ENCODE data around the gene TIMP3. TPM values are rescaled to one million over a fixed set of nuclear protein-coding genes. Genes with fewer than 3 reads are reported as not detected.

Gene TIMP3
- total RNA-seq, 2 donors from 2014 or later, result not detected

- Mint-ChIP-seq H3K4me1 (no peaks in the 10 kb centered on the region), H3K27me3 (peaks cover 14% of the 10 kb centered on the region), H3K9me3 (no peaks in the 10 kb centered on the region), H3K27ac (no peak overlapping the region), H3K4me3 (no peak overlapping the region), H3K36me3 (ENCODE audit: low read depth) (no peaks in the 10 kb centered on the region)
- ATAC-seq (replicated peaks), result no peak
Measured at GRCh38 chr22:32880061-32880460, 78.6 kb downstream of the TIMP3 start.

DNA sequence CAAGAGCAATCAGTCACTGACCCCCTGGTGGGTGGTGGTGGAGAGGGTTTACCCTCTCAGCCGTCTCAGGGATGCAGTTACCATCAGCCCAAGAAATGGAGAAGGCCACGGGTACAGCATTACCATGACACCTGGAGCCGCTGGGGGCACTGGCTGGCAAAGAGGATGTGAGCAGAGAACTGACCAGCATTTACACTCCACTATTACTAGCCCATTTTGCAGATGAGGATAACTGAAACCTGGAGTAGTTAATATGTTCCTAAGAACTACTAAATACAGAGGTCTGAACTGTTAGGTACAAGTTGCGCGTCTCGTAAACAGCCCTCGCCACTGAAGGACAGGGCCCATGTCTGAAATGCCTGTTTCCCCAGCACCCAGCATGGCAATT lies 79.0 kb downstream of the TIMP3 start:
- Mint-ChIP-seq H3K4me1 (no peaks in the 10 kb centered on the region), H3K9me3 (no peaks in the 10 kb centered on the region), H3K27ac (no peak overlapping the region), H3K4me3 (no peak overlapping the region), H3K27me3 (peaks cover 11% of the 10 kb centered on the region), H3K36me3 (ENCODE audit: low read depth) (no peaks in the 10 kb centered on the region)
- no peak for ATAC-seq (replicated peaks)

- Mint-ChIP-seq H3K4me1 (no peaks in the 10 kb centered on the region), H3K27me3 (peaks cover 10% of the 10 kb centered on the region), H3K9me3 (no peaks in the 10 kb centered on the region), H3K27ac (no peak overlapping the region), H3K36me3 (ENCODE audit: low read depth) (no peaks in the 10 kb centered on the region), H3K4me3 (peak overlapping the region; percentile 23)
- no peak for ATAC-seq (replicated peaks)
Measured at GRCh38 chr22:32880893-32881596, 79.5 kb downstream of the TIMP3 start.

- no peak for ATAC-seq (replicated peaks)
- H3K4me3 Mint-ChIP-seq, result peak overlapping the region; percentile 23
- H3K4me1 Mint-ChIP-seq, result no peaks in the 10 kb centered on the region
- peaks cover 10% of the 10 kb centered on the region for H3K27me3 Mint-ChIP-seq
- no peaks in the 10 kb centered on the region for H3K9me3 Mint-ChIP-seq
- no peaks in the 10 kb centered on the region for H3K36me3 Mint-ChIP-seq (ENCODE audit: low read depth)
- no peak overlapping the region for H3K27ac Mint-ChIP-seq
Measured at GRCh38 chr22:32882360-32882755, 80.9 kb downstream of the TIMP3 start.

DNA sequence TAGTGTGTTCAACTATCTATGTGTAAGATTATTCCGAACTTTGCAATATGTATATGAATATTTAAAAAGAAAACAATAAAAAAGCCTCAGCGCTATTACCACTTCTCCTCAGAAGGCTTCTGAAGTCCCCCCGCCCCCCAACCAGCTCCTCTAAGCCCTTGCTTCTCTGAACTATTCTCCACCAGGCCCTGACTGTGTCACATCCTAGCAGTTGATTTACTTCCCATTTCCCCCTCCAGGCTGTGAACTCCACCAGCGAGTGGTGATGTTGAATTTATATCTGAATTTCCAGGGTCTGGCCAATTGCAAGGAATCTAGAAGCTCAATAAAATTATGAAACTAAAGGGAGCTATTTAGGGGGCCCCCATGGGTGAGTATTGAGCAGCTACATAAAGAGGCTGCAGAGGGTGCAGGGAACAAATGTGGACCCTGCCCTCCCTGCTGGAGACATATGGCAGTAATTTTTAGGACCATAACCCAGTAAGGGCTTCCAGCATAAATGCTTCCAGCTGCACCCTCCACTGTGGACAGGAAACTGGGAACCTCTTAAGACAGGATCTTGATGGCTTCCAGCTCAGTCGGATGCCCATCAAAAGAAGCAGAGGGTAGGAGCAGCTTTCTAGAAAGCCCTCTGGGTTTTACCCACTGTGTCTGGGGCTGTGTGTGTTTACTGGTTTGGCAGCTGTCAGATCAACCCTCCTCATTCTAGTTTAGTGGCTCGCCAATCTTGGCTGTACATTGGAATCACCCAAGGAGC lies 81.4 kb downstream of the TIMP3 start:
- ATAC-seq (replicated peaks), result no peak
- no peak overlapping the region for H3K27ac Mint-ChIP-seq
- no peaks in the 10 kb centered on the region for H3K9me3 Mint-ChIP-seq
- peaks cover 10% of the 10 kb centered on the region for H3K27me3 Mint-ChIP-seq
- no peaks in the 10 kb centered on the region for H3K36me3 Mint-ChIP-seq (ENCODE audit: low read depth)
- no peaks in the 10 kb centered on the region for H3K4me1 Mint-ChIP-seq
- H3K4me3 Mint-ChIP-seq, result no peak overlapping the region

DNA sequence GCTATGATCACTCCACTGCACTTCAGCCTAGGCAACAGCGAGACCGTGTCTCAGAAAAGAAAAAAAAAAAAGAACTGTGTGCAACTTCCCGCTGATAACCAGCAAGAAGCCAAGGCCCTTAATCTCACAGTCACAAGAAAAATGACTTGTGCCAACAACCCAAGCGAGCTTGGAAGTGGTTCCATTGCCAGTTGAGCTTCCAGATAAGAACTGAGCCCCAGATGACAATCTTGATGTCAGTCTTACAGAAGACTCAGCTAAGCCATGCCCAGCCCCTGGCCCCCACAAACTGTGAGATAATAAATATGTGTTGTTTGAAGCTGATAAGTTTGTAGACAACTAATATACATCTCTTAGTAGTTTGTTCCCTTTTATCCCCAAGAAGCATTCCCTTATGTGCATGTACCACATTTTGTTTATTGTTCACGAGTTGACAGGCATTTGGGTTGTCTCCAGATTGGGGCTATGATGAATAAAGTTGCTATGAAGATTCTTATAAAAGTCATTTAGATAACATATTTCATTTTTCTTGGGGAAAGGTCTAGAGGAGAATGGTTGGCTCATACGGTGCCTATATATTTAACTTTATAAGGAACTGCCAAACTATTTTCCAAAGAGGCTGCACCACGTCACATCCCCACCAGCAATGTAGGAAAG lies 85.9 kb downstream of the TIMP3 start:
- no peak overlapping the region for H3K4me3 Mint-ChIP-seq
- H3K27me3 Mint-ChIP-seq, result peaks cover 6% of the 10 kb centered on the region
- no peak overlapping the region for H3K27ac Mint-ChIP-seq
- H3K4me1 Mint-ChIP-seq, result no peaks in the 10 kb centered on the region
- no peak for ATAC-seq (replicated peaks)
- H3K9me3 Mint-ChIP-seq, result no peaks in the 10 kb centered on the region
- H3K36me3 Mint-ChIP-seq (ENCODE audit: low read depth), result no peaks in the 10 kb centered on the region

DNA sequence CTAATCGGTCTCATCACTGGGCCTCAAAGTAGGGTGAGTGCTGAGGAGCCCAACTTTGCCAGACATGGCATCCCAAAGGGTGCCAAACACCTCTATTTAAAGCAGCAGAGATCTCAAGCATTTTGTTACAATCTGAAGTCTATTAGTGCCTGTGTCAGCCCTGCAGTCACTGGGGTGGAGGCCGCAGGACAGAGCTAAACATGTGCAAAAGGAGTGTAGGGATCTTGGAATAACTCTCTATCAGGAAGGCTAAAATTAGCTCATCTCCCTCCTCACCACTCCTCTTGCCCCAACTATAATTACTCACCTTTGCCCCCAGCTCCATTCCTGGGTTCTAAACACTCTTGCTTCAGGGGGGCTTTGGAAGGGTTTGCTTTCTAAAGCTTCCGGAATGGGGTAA lies 87.5 kb downstream of the TIMP3 start:
- peaks cover 13% of the 10 kb centered on the region for H3K27me3 Mint-ChIP-seq
- H3K36me3 Mint-ChIP-seq (ENCODE audit: low read depth), result no peaks in the 10 kb centered on the region
- no peak for ATAC-seq (replicated peaks)
- H3K27ac Mint-ChIP-seq, result no peak overlapping the region
- no peaks in the 10 kb centered on the region for H3K4me1 Mint-ChIP-seq
- H3K4me3 Mint-ChIP-seq, result no peak overlapping the region
- H3K9me3 Mint-ChIP-seq, result no peaks in the 10 kb centered on the region

GRCh38 chr22:32896891-32897290 lies 95.4 kb downstream of the TIMP3 start:
- Mint-ChIP-seq H3K27me3 (peaks cover 10% of the 10 kb centered on the region), H3K4me3 (no peak overlapping the region), H3K9me3 (no peaks in the 10 kb centered on the region), H3K4me1 (no peaks in the 10 kb centered on the region), H3K36me3 (ENCODE audit: low read depth) (no peaks in the 10 kb centered on the region), H3K27ac (no peak overlapping the region)
- ATAC-seq (replicated peaks), result no peak

DNA sequence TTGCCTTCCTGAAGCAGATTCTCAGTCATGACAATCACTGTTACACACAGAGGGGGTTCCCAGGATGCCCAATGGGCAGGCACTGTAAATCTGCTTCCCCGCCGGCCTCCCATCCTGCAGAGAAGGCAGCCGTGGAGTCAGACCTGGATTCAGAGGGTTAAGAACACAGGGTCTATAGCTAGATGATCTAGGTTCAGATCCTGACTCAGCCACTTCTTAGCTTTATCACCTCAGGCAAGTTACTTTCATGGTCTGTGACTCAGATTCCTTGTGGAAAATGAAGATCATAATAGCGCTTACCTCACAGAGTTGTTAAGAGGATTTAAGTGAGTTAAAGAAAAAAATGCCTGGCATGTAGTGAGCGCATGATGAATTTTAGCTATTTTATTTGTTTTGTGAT lies 95.9 kb downstream of the TIMP3 start:
- Mint-ChIP-seq H3K4me3 (no peak overlapping the region), H3K27ac (no peak overlapping the region), H3K36me3 (ENCODE audit: low read depth) (no peaks in the 10 kb centered on the region), H3K9me3 (no peaks in the 10 kb centered on the region), H3K4me1 (no peaks in the 10 kb centered on the region), H3K27me3 (peaks cover 8% of the 10 kb centered on the region)
- peak; percentile 48 for ATAC-seq (replicated peaks)

GRCh38 chr22:32900886-32901635 lies 99.6 kb downstream of the TIMP3 start:
- Mint-ChIP-seq H3K4me3 (no peak overlapping the region), H3K36me3 (ENCODE audit: low read depth) (no peaks in the 10 kb centered on the region), H3K27me3 (no peaks in the 10 kb centered on the region), H3K27ac (no peak overlapping the region), H3K9me3 (no peaks in the 10 kb centered on the region), H3K4me1 (no peaks in the 10 kb centered on the region)
- ATAC-seq (replicated peaks), result no peak

- no peak overlapping the region for H3K27ac Mint-ChIP-seq
- H3K36me3 Mint-ChIP-seq (ENCODE audit: low read depth), result no peaks in the 10 kb centered on the region
- no peak overlapping the region for H3K4me3 Mint-ChIP-seq
- H3K27me3 Mint-ChIP-seq, result no peaks in the 10 kb centered on the region
- H3K9me3 Mint-ChIP-seq, result no peaks in the 10 kb centered on the region
- H3K4me1 Mint-ChIP-seq, result no peaks in the 10 kb centered on the region
- no peak for ATAC-seq (replicated peaks)
Measured at GRCh38 chr22:32901925-32902324, 100.4 kb downstream of the TIMP3 start.

DNA sequence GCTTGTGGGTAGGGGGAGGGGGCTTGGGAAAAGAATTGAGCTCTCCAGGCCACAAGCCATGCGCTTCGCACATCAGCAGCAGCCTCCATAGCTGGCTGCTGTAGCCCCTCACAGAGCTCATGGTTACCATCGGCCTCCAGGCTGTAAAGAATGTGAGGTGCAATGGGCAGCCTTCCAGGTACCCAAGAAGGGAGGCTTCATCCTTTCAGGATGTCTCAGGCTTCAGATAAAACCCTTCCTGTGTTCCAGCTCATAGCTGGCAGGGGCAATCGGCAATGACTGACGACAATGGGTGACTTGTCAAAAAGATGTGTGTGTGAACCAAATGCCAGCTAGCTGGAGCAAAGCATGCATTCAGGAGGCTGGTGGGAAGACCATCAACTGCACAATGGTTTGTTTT lies 102.0 kb downstream of the TIMP3 start:
- no peaks in the 10 kb centered on the region for H3K36me3 Mint-ChIP-seq (ENCODE audit: low read depth)
- no peak for ATAC-seq (replicated peaks)
- H3K27me3 Mint-ChIP-seq, result no peaks in the 10 kb centered on the region
- no peak overlapping the region for H3K4me3 Mint-ChIP-seq
- no peak overlapping the region for H3K27ac Mint-ChIP-seq
- H3K4me1 Mint-ChIP-seq, result no peaks in the 10 kb centered on the region
- H3K9me3 Mint-ChIP-seq, result no peaks in the 10 kb centered on the region

DNA sequence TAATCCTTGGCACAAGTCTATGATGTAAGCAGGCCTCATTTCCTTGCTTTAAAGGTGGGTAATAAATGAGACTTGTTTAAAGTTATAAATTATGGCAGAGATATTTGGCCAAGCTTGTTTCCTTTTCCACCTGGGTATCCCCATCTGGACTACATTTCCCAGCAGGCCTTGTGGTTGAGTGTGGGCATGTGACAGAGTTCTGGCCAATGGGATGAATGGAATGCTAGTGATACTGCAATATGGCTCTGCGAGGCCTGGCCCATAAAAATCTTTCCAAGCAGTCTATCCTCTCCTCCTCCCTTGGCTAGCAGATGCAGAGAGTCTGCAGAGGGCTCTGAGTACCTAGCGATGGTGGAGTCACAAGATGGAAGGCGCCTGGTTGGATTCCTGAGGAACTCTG lies 102.5 kb downstream of the TIMP3 start:
- ATAC-seq (replicated peaks), result no peak
- H3K36me3 Mint-ChIP-seq (ENCODE audit: low read depth), result no peaks in the 10 kb centered on the region
- H3K4me1 Mint-ChIP-seq, result no peaks in the 10 kb centered on the region
- no peak overlapping the region for H3K4me3 Mint-ChIP-seq
- H3K9me3 Mint-ChIP-seq, result no peaks in the 10 kb centered on the region
- H3K27me3 Mint-ChIP-seq, result no peaks in the 10 kb centered on the region
- H3K27ac Mint-ChIP-seq, result no peak overlapping the region

DNA sequence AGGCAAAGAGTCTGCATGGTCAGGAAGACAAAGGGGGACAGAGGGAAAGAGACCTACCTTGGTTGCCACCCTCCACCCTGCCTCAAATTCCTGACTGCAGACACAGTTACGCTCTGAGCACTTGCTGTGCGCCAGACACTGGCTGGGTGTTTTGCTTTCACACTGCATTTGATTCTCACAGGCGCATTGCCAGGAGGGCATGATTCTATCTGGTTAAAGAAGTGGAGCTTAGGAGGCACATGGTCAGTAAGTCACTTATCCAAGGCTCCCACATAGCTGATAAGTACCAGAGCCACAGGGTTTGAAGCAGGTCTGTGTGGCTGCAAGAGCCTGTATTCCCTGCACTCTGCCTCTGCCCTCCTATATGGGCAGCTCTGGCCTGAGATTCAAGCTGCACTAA lies 103.9 kb downstream of the TIMP3 start:
- Mint-ChIP-seq H3K36me3 (ENCODE audit: low read depth) (no peaks in the 10 kb centered on the region), H3K27me3 (no peaks in the 10 kb centered on the region), H3K4me3 (no peak overlapping the region), H3K4me1 (no peaks in the 10 kb centered on the region), H3K27ac (no peak overlapping the region), H3K9me3 (no peaks in the 10 kb centered on the region)
- ATAC-seq (replicated peaks), result no peak
